HCT116 (cell line): ENCODE measurements around the gene GNAI3. TPM values are rescaled to one million over a fixed set of nuclear protein-coding genes. Genes with fewer than 3 reads are reported as not detected.

Experiments used
- ATAC-seq: fragments of 200-7000 bp; cut with Tn5 transposase; 2 replicates; pipeline ENCODE4 v1.9.1; 2020; ENCODE audit warnings: mild to moderate bottlenecking, moderate library complexity
- BruUV-seq: library from RNA; stranded (reverse); fragments of 400-500 nt; replicated peaks from 2 replicates; lab custom pipeline; 2021; lab: Mats Ljungman, UMichigan
- CTCF ChIA-PET: fragments of 300-600 bp; sonication (Branson Sonifier 250); formaldehyde crosslinking; loops from one replicate; lab custom pipeline; 2021; ENCODE audit warnings: antibody characterized with exemption; lab: Charles Lee
- POLR2A ChIA-PET: fragments of 300-600, 350-600 bp; sonication (Branson Sonifier 250); formaldehyde crosslinking; loops from one replicate; lab custom pipeline; 2021; ENCODE audit warnings: antibody characterized with exemption; lab: Charles Lee
- RAD21 ChIA-PET, 2 experiments: fragments of 300-600 bp; sonication (Branson Sonifier 250); formaldehyde crosslinking; loops; one replicate each; lab custom pipeline; 2023; ENCODE audit warnings: low total read pairs in 2 of 2; ENCODE audit not compliant: uncharacterized antibody in 2 of 2, unreplicated experiment in 2 of 2, low non-redundant PET in 1 of 2; lab: Charles Lee
- DNase-seq: peaks from one replicate; pipeline ENCODE4 v3.0.0-alpha.2; 2010; ENCODE audit warnings: low read depth, low spot score
- H2AFZ ChIP-seq: fragments of 200-600 bp; shearing (Covaris generic), sonication (generic); 2 replicates; pipeline ENCODE4 v1.6.1; 2017; ENCODE audit warnings: low read depth, mixed run types, mixed read lengths, antibody characterized with exemption, low read length; ENCODE audit not compliant: poor library complexity, severe bottlenecking
- H3K27ac ChIP-seq: 2 replicates; pipeline ENCODE4 v1.5.1; 2012; ENCODE audit warnings: low read depth, low read length
- H3K27me3 ChIP-seq: fragments of 200-600 bp; sonication (generic); 2 replicates; pipeline ENCODE4 v1.6.1; 2016; ENCODE audit warnings: mixed run types, low read length, mixed read lengths; ENCODE audit not compliant: insufficient read depth
- H3K36me3 ChIP-seq, 2 experiments: fragments of 200-500 bp in 1 of 2; fragments of 200-600 bp in 1 of 2; sonication (Bioruptor generic) in 1 of 2; sonication (generic) in 1 of 2; 2 replicates each; pipeline versions ENCODE4 v1.5.1 to v1.6.1; 2014 to 2016; ENCODE audit warnings: low read length in 2 of 2, inconsistent platforms in 1 of 2, mixed read lengths in 1 of 2, mixed run types in 1 of 2; ENCODE audit not compliant: insufficient read depth in 2 of 2, control insufficient read depth in 1 of 2
- H3K4me1 ChIP-seq, 2 experiments: fragments of 200-600 bp in 1 of 2; sonication (generic) in 1 of 2; 2 replicates each; pipeline versions ENCODE4 v1.5.1 to v1.6.1; 2012 to 2017; ENCODE audit warnings: low read length in 2 of 2, inconsistent platforms in 1 of 2, mild to moderate bottlenecking in 1 of 2, mixed read lengths in 1 of 2, mixed run types in 1 of 2, moderate library complexity in 1 of 2; ENCODE audit not compliant: insufficient read depth in 2 of 2, control insufficient read depth in 1 of 2
- H3K4me2 ChIP-seq: fragments of 200-600 bp; sonication (generic); 2 replicates; pipeline ENCODE4 v1.6.1; 2017; ENCODE audit warnings: mixed run types, low read length, mixed read lengths
- H3K4me3 ChIP-seq, 2 experiments: fragments of 200-600 bp in 1 of 2; sonication (generic) in 1 of 2; replicated peaks in 1 of 2; 2 replicates each; pipeline ENCODE4 v1.5.1; 2011 to 2016; ENCODE audit warnings: low read length in 2 of 2, control low read depth in 1 of 2, low read depth in 1 of 2, mild to moderate bottlenecking in 1 of 2, mixed read lengths in 1 of 2, mixed run types in 1 of 2
- H3K79me2 ChIP-seq: fragments of 200-600 bp; sonication (generic); 2 replicates; pipeline ENCODE4 v1.6.1; 2017; ENCODE audit warnings: mild to moderate bottlenecking, mixed run types, low read length, moderate library complexity, mixed read lengths; ENCODE audit not compliant: insufficient read depth
- H3K9ac ChIP-seq: fragments of 200-600 bp; sonication (generic); 2 replicates; pipeline ENCODE4 v1.6.1; 2016; ENCODE audit warnings: low read length, mixed read lengths
- H3K9me2 ChIP-seq: fragments of 200-600 bp; sonication (generic), shearing (Covaris generic); 2 replicates; pipeline ENCODE4 v1.6.1; 2017; ENCODE audit warnings: mixed run types, mild to moderate bottlenecking, moderate library complexity; ENCODE audit not compliant: insufficient read depth
- H3K9me3 ChIP-seq, 2 experiments: fragments of 200-500 bp in 1 of 2; fragments of 200-600 bp in 1 of 2; sonication (Bioruptor generic) in 1 of 2; sonication (generic) in 1 of 2; 2 replicates each; pipeline ENCODE4 v1.6.1; 2014 to 2017; ENCODE audit warnings: low read length in 2 of 2, mixed read lengths in 2 of 2, inconsistent platforms in 1 of 2, low read depth in 1 of 2, mild to moderate bottlenecking in 1 of 2, mixed run types in 1 of 2, moderate library complexity in 1 of 2; ENCODE audit not compliant: control insufficient read depth in 1 of 2, insufficient read depth in 1 of 2
- H4K20me1 ChIP-seq: fragments of 200-600 bp; sonication (generic), shearing (Covaris generic); 2 replicates; pipeline ENCODE4 v1.6.1; 2017; ENCODE audit warnings: mixed run types, mild to moderate bottlenecking, moderate library complexity; ENCODE audit not compliant: insufficient read depth
- CBX3 ChIP-seq: IDR thresholded peaks from 2 replicates; pipeline ENCODE4 v1.6.1; 2012; ENCODE audit warnings: low read depth
- EGR1 ChIP-seq: IDR thresholded peaks from 2 replicates; pipeline ENCODE4 v1.6.1; 2012; ENCODE audit warnings: low read depth
- EZH2 ChIP-seq: fragments of 200-600 bp; sonication (generic); IDR thresholded peaks from 2 replicates; pipeline ENCODE4 v1.6.1; 2017; ENCODE audit warnings: antibody characterized with exemption, mixed run types
- EZH2phosphoT487 ChIP-seq: fragments of 200-600 bp; IDR thresholded peaks from 2 replicates; pipeline ENCODE4 v1.6.1; 2018; ENCODE audit warnings: antibody characterized with exemption, borderline replicate concordance
- FOSL1 ChIP-seq: IDR thresholded peaks from 2 replicates; pipeline ENCODE4 v1.6.1; 2012; ENCODE audit warnings: low read depth
- POLR2AphosphoS5 ChIP-seq: IDR thresholded peaks from 2 replicates; pipeline ENCODE4 v1.6.1; 2011; ENCODE audit warnings: mild to moderate bottlenecking, low read depth, low read length, moderate library complexity
- REST ChIP-seq: IDR thresholded peaks from 2 replicates; pipeline ENCODE4 v1.6.1; 2012; ENCODE audit warnings: low read depth
- SP1 ChIP-seq: IDR thresholded peaks from 2 replicates; pipeline ENCODE4 v1.6.1; 2012; ENCODE audit warnings: low read depth
- ZFX ChIP-seq: fragments of 450-650 bp; IDR thresholded peaks from 2 replicates; pipeline ENCODE4 v1.6.1; 2017
- intact Hi-C: fragments of 100-400 bp; cut with micrococcal nuclease; formaldehyde crosslinking; loops from 2 replicates; pipeline ENCODE4 v1.10.0; 2022
- total RNA-seq: library from RNA; stranded (reverse); gene quantifications from one replicate; pipeline ENCODE4 v1.2.1, GENCODE V29; 2021; ENCODE audit not compliant: unreplicated experiment

GNAI3 gene
- total RNA-seq, 1 experiment from 2014 or later: 9.5 TPM

GRCh38 chr1:109617291-109617801 lies 68.9 kb downstream of the GNAI3 start:
- H3K36me3 ChIP-seq: no peaks in the 10 kb centered on the region
- peaks cover 25 to 61% of the 10 kb centered on the region in 2 experiments for H3K4me1 ChIP-seq
- DNase-seq: peak; percentile 44
- H3K9me2 ChIP-seq: no peaks in the 10 kb centered on the region
- H3K4me2 ChIP-seq: peak overlapping the region; percentile 43
- 0 out of 2 replicates have a peak overlapping the region, but pooled peaks have one; percentile 0 for H3K27ac ChIP-seq
- no peaks in the 10 kb centered on the region for H3K27me3 ChIP-seq
- ChIA-PET RAD21 (no interaction called here), POLR2A (interaction anchor here (1.0 kb wide), 1 partner anchor 69 kb away, joined by 4 read pairs; the partner anchor contains the start of gene GNAI3), CTCF (interaction anchor here (0.8 to 1.6 kb wide), 4 partner anchors 9 to 72 kb away, joined by 3 to 11 read pairs (median 4); no protein-coding TSS in a partner anchor)
- no peak overlapping the region for H2AFZ ChIP-seq
- no peak overlapping the region for H3K4me3 ChIP-seq
- H3K9ac ChIP-seq: no peak overlapping the region
- H3K79me2 ChIP-seq: peaks cover 28% of the 10 kb centered on the region
- ATAC-seq: peak; percentile 13
- no peaks in the 10 kb centered on the region for H4K20me1 ChIP-seq
- TF ChIP-seq FOSL1: no peak
- no peak for TF ChIP-seq ZFX
- TF ChIP-seq CBX3: no peak
- no peak for TF ChIP-seq EZH2phosphoT487
- no peak for TF ChIP-seq POLR2AphosphoS5
- TF ChIP-seq REST: no peak
- TF ChIP-seq EZH2: no peak
- peak; percentile 15; the same call in 1 of the 2 replicates for TF ChIP-seq SP1
- TF ChIP-seq EGR1: peak; percentile 50
- BruUV-seq: no TSS peak
- H3K9me3 ChIP-seq: no peaks in the 10 kb centered on the region
- intact Hi-C loops: no loop called here
